Putamen (tissue), 1 donor: ENCODE measurements around the gene SLC1A5.
"Not testable (repeated sequence)": the region's sequence is repeated elsewhere in the genome, so short reads cannot be mapped to it uniquely, and the experiment has no call there.

Experiments used
- DNase-seq: peaks from one replicate; pipeline ENCODE4 v3.0.0-alpha.2; 2016; ENCODE audit warnings: low spot score

Gene SLC1A5

DNA sequence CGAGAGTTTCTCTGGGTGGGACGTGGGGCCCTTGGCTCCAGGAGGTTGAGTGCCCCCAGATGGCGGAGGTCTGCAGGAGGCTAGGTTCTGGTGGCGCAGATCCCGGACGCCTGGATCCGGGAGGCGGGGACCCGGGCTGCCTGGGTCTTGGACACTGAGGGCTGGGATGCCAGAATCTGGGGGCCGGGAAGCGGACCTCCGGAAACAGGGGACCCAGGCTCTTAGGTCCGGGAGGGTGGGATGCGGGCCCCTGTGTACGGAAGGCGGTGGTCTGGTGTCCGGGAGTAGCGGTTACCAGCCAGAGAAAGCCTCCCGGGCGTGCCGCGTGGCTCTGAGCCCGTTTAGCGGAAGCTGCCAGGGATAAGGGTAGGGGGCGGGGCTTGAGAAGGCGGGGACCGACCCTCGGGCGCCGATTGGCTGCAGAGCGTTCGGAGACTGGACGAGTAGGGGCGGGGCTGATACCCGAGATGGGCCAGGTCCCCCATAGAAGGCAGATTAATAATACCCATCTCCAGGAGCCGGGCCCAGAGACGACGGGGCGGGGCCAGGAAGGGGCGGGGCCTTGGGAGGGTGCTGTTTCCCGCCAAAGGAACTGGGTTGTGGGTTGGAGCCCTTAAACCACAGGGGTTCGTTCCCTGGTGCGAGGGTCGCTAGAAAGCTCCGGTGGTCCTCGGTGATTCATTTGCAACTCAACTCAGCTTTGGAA is at the start of gene SLC1A5:
SLC1A5 (minus strand) TSS at position 333 of the 706 bp plus-strand sequence. CDS start 629 bp downstream, outside the sequence.
- DNase-seq, result peak; percentile 56

DNA sequence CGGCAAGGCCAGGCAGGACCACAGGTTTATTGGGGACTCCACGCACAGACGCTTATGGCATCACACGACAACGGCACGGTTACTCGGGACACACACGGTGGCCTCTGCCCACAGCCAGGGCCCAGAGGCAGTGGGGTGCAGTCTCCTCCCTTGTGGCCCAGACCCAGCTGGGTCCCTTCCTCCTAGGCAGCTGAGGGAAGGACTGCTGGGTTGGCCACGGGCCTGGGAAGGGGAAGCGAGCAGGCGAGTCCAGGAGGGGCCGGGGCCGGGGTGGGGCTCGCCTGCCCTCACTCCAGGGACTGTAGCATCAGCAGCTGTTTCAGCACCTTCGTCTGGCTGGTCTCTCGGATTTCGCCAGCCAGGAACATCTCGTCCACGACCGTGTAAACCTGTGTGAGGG is 49.8 kb upstream of the SLC1A5 start:
- no peak for DNase-seq

DNA sequence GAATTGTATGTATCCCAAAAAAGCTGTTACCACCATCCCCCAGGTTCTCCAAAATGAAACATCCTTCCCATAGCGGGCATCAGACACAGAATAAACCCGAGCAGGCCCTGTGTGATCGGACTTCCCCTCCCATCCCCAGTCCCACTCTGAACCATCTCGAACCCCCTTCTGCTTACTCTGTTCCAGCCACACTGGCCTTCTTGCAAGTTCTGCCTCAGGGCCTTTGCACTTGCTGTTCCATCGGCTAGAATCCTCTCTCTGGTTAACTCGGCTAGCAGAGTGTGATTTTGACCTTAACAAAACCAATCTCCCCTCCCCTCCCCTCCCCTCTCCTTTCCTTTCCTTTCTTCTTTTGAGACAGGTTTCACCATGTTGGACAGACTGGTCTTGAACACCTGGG is 46.6 kb upstream of the SLC1A5 start:
- no peak for DNase-seq

DNA sequence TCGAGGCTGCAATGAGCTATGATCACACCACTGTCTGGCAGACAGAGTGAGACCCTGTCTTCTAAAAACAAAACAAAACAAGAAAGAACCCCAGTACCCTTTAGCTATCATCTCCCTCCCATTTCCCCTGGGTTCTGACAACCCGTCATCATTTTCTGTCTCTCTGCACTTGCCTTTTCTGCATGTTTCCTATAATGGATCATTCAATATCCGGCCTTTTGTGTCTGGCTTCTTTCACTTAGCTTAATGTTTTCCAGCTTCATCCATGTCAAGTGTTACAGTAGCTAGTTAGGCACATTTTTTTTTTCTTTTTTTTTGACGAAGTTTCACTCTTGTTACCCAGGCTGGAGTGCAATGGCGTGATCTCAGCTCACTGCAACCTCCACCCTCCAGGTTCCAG is 45.7 kb upstream of the SLC1A5 start:
- no peak for DNase-seq

GRCh38 chr19:46830864-46831263 is 42.5 kb upstream of the SLC1A5 start:
- no peak for DNase-seq

GRCh38 chr19:46828484-46828883 is 40.1 kb upstream of the SLC1A5 start:
- DNase-seq, result no peak

DNA sequence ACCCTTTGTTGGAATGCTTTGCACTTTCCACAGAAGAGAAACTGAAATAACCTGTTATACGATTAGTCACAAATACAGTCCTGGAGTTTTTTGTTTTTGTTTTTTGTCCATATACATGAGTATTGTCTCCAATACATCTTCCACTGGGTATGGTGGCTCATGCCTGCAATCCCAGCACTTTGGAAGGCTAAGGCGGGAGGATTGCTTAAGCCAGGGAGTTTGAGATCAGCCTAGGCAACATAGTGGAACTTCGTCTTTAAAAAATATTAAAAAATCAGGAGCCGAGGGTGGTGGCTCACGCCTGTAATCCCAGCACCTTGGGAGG is 37.3 kb upstream of the SLC1A5 start:
- DNase-seq, result no peak

- DNase-seq, result no peak
Measured at GRCh38 chr19:46824890-46825730, 36.7 kb upstream of the SLC1A5 start.

GRCh38 chr19:46823049-46823448 is 34.7 kb upstream of the SLC1A5 start:
- DNase-seq, result no peak

- DNase-seq, result not testable (repeated sequence)
Measured at GRCh38 chr19:46822410-46822787, 34.0 kb upstream of the SLC1A5 start.

DNA sequence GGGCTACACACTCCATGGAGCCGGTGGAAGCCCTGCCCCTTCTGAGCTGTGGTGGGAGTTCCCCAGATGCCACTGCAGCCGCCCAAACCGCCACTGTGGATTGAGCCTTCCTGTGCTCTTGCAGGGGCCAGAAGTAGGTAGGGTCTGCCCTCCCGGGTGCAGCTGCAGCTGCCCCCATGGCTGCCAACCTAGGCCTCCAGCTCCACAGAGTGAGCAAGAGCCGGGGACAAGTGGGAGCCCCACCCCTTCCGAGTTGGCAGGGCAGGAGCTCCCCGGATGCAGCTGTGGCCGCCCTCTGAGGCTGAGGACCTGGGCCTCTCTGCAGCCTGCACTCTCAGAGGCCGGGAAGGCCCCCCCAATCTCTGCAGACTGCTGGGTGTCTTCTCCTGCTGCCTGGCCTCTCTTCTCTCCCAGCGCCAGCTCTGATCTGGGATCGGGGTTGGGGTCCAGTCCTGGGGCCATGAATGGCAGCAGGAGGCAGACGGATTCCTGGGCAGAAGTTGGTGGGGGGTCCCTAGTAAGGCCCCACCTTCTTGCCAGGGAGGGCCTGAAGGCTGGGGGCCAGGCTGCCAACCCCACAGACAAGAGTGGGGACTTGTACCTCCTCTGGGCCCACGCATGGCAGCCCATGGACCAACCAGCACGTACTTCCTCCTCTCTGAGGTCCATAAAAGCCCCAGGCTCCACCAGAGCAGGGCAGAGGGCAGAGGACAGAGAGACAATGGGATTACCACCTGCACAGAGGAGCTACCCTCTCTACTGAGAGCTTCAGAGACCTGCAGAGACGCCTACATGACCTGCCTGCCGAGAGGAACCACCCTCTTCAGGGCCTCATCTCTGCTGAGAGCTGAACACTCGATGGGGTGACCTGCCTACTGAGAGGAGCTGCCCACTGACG is 33.4 kb upstream of the SLC1A5 start:
- no peak for DNase-seq

- DNase-seq, result no peak
Measured at GRCh38 chr19:46818812-46819211, 30.4 kb upstream of the SLC1A5 start.

GRCh38 chr19:46815833-46816627 is 27.6 kb upstream of the SLC1A5 start:
- no peak for DNase-seq

GRCh38 chr19:46813839-46814358 is 25.5 kb upstream of the SLC1A5 start:
- no peak for DNase-seq

- no peak for DNase-seq
Measured at GRCh38 chr19:46812977-46813838, 24.8 kb upstream of the SLC1A5 start.

- no peak for DNase-seq
Measured at GRCh38 chr19:46809534-46810272, 21.3 kb upstream of the SLC1A5 start.

GRCh38 chr19:46806656-46807055 is 18.3 kb upstream of the SLC1A5 start:
- no peak for DNase-seq

GRCh38 chr19:46804432-46804831 is 16.0 kb upstream of the SLC1A5 start:
- not testable (repeated sequence) for DNase-seq

- DNase-seq, result no peak
Measured at GRCh38 chr19:46803555-46803954, 15.2 kb upstream of the SLC1A5 start.

GRCh38 chr19:46802152-46802551 is 13.8 kb upstream of the SLC1A5 start:
- no peak for DNase-seq
